ENCODE data around the gene C1orf53. TPM values are rescaled to one million over a fixed set of nuclear protein-coding genes. Genes with fewer than 3 reads are reported as not detected.

Gene C1orf53
- total and polyA plus RNA-seq, 2 of the 8 experiments (the other 6 are each of a cell fraction or from before 2014, with no cell fraction given), result 0.56 to 1.3 TPM

GRCh38 chr1:197910120-197910991, 7.9 kb downstream of the C1orf53 start:
- ChIA-PET POLR2A (ENCODE audit: partially characterized antibody) (interaction anchor here (0.8 to 3.7 kb wide), 3 partner anchors 8 to 11 kb away, joined by 3 to 15 read pairs (median 4); no protein-coding TSS in a partner anchor), CTCF (ENCODE audit: partially characterized antibody) (interaction anchor here (0.6 to 2.2 kb wide), 10 partner anchors 9 to 389 kb away, joined by 3 to 9 read pairs (median 5); no protein-coding TSS in a partner anchor)
- H4K91ac ChIP-seq (replicated peaks; ENCODE audit: insufficient read length, low read length), result no peak overlapping the region
- FAIRE-seq (no peak), DNase-seq (ENCODE audit: low read depth in 1 of 2, low spot score in 2 of 2) (peak in 1 of 2 experiments; percentile 53)
- TF ChIP-seq SUZ12 (IDR thresholded peaks at IDR 0.05; ENCODE audit: low read length) (peak; percentile 87), CBX8 (IDR thresholded peaks at IDR 0.05; ENCODE audit: borderline replicate concordance, low read depth, low read length) (0 out of 2 replicates have a peak, but pooled peaks have one; percentile 36), CHD1 (IDR thresholded peaks at IDR 0.05; ENCODE audit: low read depth, low read length) (no peak), MAX (IDR thresholded peaks at IDR 0.05) (0 out of 2 replicates have a peak, but pooled peaks have one; percentile 10), EZH2 (IDR thresholded peaks at IDR 0.05; ENCODE audit: low read depth, low read length, severe bottlenecking) (peak; percentile 94), RNF2 (IDR thresholded peaks at IDR 0.05; ENCODE audit: borderline replicate concordance, low read depth, low read length, missing control alignments, poor library complexity, severe bottlenecking) (peak; percentile 84)
- 0 out of 2 replicates have a peak overlapping the region, but pooled peaks have one; percentile 41 for H3K18ac ChIP-seq (ENCODE audit: extremely low read depth, low read length)
- no peak overlapping the region for H2BK12ac ChIP-seq (ENCODE audit: low read depth, low read length)
- no peak overlapping the region for H2BK120ac ChIP-seq (replicated peaks; ENCODE audit: low read depth, low read length)
- H3K27me3 ChIP-seq (replicated peaks in 1 of 4; ENCODE audit: control insufficient read depth in 3 of 4, extremely low read depth in 1 of 4, insufficient read depth in 3 of 4, low read length in 3 of 4), result peaks cover 91 to 100% (median 96%) of the 10 kb centered on the region in 4 experiments
- H3K4me2 ChIP-seq (ENCODE audit: insufficient read depth in 1 of 2, low read depth in 2 of 2, low read length in 2 of 2), result peak overlapping the region; percentile 74 to 83
- no peak overlapping the region for H2AFZ ChIP-seq (ENCODE audit: low read length)
- H3K36me3 ChIP-seq (ENCODE audit: control insufficient read depth in 2 of 4, insufficient read depth in 4 of 4, low read length in 3 of 4), result no peaks in the 10 kb centered on the region
- no peak overlapping the region for H3K27ac ChIP-seq (ENCODE audit: low read depth, low read length)
- peak overlapping the region in 1 of 4 experiments; percentile 41; a peak in 4 of 8 replicates for H3K4me3 ChIP-seq (ENCODE audit: extremely low read depth in 1 of 4, insufficient read depth in 2 of 4, low read depth in 3 of 4, low read length in 4 of 4)
- peaks cover 10 to 43% (median 21%) of the 10 kb centered on the region in 4 experiments for H3K4me1 ChIP-seq (replicated peaks in 1 of 4; ENCODE audit: control insufficient read depth in 3 of 4, insufficient read depth in 4 of 4, low read length in 3 of 4)
- H3K56ac ChIP-seq (replicated peaks; ENCODE audit: insufficient read length, low read depth, low read length), result no peak overlapping the region
- H2AK5ac ChIP-seq (ENCODE audit: low read depth, low read length), result no peak overlapping the region
- no peak overlapping the region for H3K23ac ChIP-seq (ENCODE audit: insufficient read length)
- no peak overlapping the region for H4K5ac ChIP-seq (ENCODE audit: insufficient read length, low read depth, low read length)
- no peak overlapping the region for H2BK15ac ChIP-seq (ENCODE audit: low read length)
- WGBS, 2 experiments (ENCODE audit: extremely low coverage in 1 of 2, insufficient coverage in 1 of 2, insufficient read length in 1 of 2, insufficient replicate concordance in 2 of 2, low coverage in 1 of 2, low lambda C conversion rate in 2 of 2, missing lambda C conversion rate in 1 of 2), result 6% methylated on average over 37 of the region's 37 CpGs; no CpG with 5 or more reads in 1 of the 2 experiments
- no peak overlapping the region for H2BK5ac ChIP-seq (ENCODE audit: low read depth, low read length)
- H3K79me1 ChIP-seq (ENCODE audit: low read depth, low read length), result no peaks in the 10 kb centered on the region
- no peaks in the 10 kb centered on the region for H3K79me2 ChIP-seq (ENCODE audit: control insufficient read depth in 1 of 2, insufficient read depth in 2 of 2, low read length in 2 of 2)
- no peak overlapping the region for H4K8ac ChIP-seq (ENCODE audit: extremely low read depth, insufficient read depth, low read length)
- H2BK20ac ChIP-seq (ENCODE audit: low read length), result no peak overlapping the region
- H3K4ac ChIP-seq (replicated peaks; ENCODE audit: insufficient read length, low read depth, low read length), result no peak overlapping the region
- H4K20me1 ChIP-seq (replicated peaks in 1 of 2; ENCODE audit: control insufficient read depth in 1 of 2, insufficient read depth in 2 of 2, low read length in 2 of 2), result peaks cover 11 to 21% of the 10 kb centered on the region in 2 experiments
- H3K9ac ChIP-seq (replicated peaks in 1 of 4; ENCODE audit: extremely low read depth in 1 of 4, low read depth in 3 of 4, low read length in 3 of 4), result no peak overlapping the region
- peaks cover 2% of the 10 kb centered on the region; the same call in 1 of the 2 replicates for H3K23me2 ChIP-seq (ENCODE audit: low read depth, low read length)
- H3K14ac ChIP-seq (ENCODE audit: insufficient read length), result no peak overlapping the region
- no peaks in the 10 kb centered on the region for H3K9me3 ChIP-seq (ENCODE audit: insufficient read depth in 2 of 2, low read depth in 1 of 2, low read length in 1 of 2)
